GM19035 (cell line): ENCODE measurements around the gene MPND.

Experiments
- ATAC-seq: cut with Tn5 transposase; IDR thresholded peaks from one replicate; pipeline ENCODE4 v1.9.1; 2021; ENCODE audit not compliant: unreplicated experiment

The MPND gene

DNA sequence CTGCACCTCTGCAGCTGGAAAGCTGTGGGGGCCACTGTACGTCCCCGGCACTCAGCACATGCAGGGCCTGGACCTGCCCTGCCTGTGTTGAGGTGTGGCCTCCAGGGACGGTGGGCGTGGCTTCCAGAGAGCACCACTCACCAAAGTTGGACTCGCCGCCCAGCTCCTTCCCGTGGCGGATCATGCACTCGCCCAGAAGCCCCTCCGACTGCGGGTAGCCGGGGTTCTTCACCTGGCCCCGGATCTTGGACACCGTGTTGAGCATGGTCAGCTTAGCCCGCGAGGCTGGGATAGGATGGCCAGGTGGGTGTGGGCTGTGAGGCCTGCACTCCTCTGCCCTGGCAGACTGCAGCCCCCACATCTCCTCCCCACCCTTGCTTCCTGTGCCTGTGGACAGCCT is 22.0 kb downstream of the MPND start:
- ATAC-seq = no peak

DNA sequence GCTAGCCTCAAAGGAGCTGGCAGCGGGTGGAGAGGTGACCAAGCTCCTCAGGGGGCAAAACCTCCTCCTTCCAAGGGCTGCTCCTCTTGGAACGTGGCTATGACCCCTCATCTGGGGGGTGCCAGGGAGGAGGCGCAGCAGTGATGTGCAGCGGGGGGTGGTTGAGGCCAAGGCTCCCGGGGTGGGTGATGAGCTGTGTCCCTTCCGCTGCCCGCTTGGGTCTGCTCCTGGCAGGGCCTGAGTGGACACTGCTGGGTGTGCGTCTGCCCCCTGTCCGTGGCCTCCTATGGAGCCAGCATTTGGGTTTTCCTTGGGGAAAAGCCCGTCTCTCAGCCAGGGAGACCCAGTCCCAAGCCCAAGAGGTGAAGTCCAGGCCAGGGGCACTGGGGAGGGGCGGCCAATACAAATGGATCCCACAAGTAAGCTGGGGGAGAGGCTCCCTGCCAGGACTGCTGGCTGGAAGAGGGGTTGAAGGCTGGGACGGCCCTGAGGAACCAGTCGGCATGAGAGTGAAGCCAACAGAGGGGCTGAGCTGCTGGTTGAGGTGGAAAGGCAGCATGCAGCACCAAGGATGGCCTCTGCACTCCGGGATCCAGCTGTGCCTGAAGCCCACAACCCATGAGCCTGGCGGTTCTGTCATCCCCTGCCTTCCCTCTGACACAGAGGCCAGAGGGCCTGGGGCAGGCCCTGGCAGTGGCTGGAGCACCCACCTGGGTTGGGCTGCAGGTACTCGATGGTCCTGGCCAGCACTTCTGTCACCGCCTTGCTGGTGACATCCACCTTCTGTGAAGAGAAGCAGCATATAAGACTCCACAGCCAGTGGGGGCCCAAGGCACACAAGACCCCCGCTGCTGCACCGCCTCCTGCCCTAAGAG is 22.7 kb downstream of the MPND start:
- ATAC-seq = no peak

DNA sequence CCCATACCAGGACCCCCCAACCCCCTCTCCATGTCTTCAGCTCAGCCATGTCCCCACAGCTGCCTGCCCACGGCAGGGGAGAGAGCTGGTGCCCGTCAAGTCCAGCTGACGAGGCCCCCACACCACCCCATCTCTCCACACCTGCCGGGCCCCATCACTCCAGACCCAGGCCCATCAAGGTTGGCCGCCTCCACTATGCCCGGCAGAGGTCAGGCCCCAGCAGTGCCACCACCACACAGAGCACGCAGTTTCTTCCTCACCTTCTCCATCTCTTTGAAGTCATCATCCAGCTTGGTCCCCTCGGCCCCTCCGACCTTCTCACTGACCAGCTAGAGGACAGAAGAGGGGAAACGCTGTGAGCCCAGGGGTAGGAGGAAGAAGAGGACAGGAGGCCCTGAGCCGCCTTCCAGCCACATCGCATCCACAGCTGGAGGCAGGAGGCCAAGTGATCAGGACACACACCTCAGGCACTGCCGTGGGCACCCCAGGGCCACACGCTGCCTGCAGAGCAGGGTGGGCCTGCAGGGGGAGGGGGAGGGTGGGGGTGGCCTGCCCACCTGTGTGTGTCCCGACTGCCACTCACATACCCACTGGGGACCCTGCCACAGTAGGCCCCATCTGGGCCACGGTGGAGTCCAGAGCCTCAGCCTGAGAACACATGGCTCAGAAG is 23.4 kb downstream of the MPND start:
- ATAC-seq = no peak

GRCh38 chr19:4367336-4367723 is 24.0 kb downstream of the MPND start:
- no peak for ATAC-seq

- no peak for ATAC-seq
These were observed 24.4 kb downstream of the MPND start for GRCh38 chr19:4367781-4368127.

DNA sequence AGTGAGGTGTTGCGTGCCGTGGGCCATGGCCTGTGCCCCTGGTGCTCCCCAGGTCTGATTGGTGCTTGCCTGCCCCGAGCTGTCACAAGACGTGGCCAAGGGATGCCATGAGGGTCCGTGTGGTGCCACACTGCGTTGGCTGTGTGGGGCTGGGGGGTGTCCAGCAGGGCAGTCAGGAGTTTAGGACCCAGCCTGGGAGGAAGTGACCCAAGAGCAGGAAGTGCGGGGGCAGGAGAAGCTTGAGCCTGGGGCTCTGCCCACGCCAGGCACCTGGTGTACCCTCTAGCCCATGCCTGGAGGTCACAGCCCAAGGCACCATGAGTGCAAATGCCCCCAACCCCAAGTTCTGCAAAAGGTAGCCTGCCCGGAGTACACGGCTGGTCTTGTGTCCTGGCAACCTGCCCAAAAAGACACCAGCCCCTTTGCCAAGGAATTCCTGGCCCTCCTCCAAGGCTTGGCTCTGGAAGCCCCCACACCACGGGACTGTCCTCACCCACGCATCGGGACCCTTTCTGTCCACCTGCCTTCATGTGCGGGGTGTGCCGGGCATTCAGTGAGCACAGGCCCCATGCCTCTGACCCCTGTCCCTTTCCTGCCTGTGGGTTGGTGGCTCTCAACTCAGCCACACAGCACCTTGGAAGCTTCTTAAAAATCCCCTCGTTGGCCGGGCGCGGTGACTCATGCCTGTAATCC is 24.9 kb downstream of the MPND start:
- no peak for ATAC-seq

DNA sequence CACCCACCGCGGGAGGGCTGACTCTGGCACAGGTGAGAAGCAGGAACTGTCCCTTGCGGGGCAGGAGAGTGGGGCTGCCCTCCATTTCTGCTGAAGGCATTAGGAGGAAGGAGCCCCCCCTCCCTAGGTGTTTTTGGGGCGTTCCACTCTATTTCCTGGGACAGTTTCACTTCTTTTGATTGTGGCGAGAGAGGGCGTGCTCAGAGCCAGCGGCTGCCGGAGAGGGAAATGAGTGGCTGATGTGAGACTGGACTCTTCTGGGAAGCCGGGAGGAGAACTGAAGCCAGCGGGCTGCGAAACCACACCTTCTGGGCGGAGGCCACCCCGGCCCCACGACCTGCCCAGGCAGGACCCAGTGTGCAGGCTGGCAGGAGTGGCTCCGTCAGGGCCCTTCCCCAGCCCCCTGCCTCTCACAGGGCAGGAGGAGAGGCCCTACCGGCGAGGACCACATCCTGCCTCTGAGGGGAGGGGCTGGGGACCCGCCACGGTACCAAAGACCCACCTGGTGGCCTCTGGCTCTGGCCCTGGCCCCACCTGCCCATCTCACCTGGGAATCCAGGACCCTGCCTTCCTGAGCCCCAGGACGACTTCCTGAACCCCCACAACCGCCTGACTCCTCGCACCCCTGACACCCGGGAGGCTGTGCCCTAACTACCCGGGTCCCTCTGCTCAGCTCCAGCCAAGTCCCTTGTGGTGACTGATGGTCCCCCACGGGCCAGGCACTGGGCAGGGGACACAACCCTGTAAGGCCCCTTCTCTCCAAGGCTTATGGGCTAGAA is 25.9 kb downstream of the MPND start:
- peak; percentile 54 for ATAC-seq

GRCh38 chr19:4369888-4370260 is 26.5 kb downstream of the MPND start:
- peak; percentile 52 for ATAC-seq

DNA sequence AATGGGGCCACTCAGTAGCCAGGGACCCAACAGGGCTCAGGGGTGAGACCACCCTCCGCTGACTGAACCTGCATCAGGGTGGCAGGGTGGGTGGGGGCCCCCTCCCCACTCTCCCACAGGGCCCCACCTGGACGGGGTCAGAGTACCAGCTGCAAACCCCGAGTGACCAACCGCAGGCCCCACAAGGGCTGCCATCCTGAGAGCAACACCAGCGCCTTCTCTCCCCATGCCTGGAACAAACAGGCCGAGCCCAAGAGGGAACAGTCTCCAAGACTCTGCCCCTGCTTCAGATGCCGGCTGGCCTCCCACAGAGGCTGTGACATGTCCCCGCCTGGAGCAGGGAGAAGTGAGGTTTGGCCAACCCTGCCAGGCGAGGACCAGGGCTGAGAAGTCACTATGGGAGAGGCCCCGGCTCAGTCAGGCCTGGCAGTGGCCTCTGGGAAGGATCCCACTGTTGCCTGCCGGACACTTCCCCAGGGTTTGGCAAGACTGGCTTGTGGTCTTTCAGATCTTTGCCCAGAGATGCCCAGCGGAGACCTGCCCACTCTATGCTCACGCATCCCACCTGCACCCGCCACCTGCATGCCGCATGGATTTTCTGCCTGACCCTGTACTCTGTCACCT is 27.2 kb downstream of the MPND start:
- no peak for ATAC-seq

DNA sequence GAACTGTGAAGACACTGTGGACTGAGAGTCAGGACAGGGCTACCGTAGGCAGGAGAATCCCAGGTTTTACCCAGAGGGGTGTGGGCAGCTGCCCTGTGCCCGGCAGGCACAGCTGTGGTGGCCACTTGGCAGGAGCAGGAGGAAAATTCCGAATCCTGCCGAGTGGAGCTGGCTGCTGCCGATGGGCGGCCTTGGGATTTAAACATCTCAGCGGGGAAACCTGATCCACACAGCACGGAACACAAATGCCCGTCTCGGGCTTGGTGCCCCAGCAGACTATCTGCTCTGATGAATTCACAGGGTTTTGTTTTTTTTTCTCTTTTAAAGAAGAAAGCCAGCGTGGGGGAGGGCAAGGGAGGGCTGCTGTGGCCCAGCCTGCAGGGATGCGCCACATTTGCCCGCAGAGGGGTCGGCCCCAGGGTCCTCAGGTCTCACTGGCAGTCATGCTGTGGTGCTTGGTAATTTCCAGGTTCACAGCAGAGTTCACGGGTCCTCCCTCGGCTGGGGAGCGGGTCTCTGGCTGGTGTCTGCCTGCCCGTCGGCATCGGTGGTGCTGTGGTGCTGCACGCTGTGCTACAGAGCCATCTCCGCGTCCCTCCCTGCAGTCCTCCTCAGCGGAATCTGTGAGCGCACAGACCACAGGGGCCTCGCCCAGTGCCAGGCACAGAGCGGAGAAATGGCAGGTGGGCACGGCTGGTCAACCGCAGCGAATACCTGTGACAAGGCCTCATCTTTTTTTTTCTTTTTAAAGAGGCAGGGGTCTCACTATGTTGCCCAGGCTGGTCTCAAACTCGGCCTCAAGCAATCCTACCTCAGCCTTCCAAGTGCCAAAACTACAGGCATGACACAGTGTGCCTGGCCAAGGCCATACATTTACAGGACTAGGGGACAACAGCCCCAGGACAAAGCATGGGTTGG is 28.1 kb downstream of the MPND start:
- no peak for ATAC-seq

DNA sequence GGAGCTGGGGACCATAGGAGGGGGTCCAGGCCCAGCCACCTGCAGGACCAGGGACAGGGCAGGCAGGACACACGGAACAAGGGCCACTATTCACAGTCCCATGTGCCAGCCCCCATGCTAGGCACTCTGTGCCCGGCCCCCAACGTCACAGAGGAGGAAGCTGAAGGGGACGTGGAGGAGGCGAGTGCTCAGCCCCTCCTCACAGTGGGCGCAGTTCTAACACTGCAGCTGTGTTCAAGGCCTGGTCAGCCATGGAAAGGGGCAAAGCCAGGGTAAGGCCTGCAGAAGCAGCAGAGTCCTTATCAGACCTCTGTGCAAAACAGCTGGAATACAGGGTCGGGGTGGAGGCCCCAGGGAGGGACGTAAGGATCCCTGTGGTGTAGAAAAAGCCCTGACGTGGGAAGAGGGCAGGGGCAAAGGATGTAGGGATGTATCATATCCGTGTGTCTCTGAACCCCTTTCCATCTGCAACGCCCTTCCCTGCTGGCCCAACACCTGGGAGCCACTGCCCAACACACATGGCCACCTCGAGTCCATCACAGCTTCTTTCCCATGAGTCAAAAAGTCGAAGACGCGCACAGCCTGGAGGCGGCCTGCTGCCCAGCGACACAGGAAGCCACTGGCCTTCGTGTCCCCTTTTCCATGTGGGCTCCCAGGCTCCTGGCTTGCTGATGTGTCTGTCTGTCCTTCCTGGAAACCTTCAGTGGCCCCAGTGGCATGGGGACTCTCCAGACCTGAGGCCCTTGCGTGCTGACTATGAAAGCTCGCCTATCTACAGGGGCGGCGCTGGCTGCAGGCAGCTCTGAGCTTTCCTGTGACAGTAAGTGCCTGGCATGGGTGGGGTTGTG is 29.0 kb downstream of the MPND start:
- no peak for ATAC-seq

DNA sequence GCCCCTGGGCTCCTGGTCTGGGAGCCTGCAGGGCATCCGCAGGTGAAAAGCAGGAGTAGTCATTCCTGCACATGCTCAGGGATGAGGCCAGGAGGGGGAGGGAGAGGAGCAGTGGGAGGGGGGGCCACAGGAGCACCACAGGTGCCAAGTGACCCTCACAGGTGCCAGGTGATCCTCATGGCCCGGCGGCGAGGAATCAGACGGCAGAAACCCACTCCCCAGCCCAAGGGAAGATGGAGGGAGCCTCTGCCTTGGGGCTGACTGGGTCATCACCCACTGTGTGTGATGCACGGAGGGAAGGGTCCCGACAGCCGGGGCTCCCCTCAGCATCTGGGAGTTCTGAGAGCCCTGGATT is 29.6 kb downstream of the MPND start:
- no peak for ATAC-seq

- ATAC-seq = no peak
These were observed 30.5 kb downstream of the MPND start for GRCh38 chr19:4373601-4374497.

DNA sequence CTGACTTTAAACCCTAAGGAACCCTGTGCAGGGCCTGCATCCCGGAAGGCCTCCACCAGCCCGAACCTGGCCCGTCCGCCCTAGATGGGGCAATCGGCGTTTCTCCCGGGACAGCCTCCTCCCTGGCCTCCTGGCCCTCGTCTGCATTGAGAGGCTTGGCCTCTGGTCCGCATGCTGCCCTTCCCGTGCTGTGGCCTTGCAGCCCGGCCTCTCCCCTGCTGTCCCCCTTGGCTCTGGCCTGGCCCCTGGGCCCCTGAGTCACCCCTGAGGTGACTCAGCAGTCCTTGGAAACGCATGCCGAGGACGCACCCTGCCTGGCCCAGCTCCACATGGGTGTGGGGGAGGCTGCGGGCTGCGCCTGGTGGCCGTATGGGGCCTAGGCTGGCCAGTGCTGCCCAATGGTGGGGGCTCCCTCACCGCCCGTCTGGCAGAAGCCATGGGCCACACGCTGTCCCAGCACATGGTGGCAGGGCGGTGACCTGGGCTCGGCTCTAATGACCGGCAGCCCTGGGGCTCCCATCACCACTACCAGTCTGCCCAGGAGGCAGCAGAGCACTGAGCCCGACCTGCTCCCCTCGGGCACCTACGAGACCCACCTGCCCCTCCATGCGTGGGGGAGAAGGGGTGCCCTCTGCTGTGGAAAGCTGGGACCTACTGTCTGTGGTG is 31.3 kb downstream of the MPND start:
- no peak for ATAC-seq

DNA sequence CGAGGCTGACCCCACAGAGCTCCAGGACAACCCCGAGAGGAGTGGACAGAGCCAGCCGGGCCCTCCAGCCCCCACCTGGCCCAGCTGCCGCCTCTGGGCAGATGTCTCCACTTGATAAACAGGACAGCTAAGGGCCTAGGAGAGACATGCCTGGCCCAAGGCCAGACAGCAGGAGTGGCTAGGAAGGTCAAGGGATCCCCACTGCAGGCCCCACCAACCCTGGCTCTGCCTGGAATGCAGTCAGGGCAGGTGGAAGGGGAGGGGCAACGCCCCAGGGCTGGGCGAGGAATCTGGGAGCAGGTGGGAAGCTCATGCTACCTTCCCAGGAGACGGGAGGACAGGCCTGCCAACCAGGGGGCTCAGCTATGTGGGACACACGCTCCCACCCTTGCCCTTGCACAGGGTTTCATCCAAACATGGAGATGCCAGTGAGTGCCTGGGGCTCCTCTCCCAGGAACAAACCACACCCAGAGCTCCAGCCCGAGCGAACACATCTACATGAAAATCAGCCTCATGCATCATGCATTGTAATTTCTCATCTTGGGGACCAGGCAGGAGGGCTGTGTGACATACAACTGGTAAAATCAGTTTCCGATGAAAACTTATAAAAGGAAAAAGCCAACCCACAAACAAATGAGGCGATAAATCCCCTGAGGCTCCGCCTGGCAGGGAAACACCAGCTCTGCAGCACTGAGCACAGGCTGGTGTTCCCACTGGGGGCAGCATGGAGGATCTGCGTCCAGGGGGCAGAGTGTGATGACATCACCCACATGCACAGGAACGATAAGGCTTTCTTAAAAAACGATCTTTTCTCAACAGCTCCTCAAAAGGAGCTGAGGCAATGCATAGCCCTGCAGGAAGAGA is 32.0 kb downstream of the MPND start:
- no peak for ATAC-seq

- ATAC-seq = no peak
These were observed 32.8 kb downstream of the MPND start for GRCh38 chr19:4376028-4376670.
